D721Med (cell line): Measurements from ENCODE around the gene UXS1.

Source experiments
- DNase-seq: peaks from one replicate; pipeline ENCODE4 v3.0.0; 2011; ENCODE audit warnings: low spot score; ENCODE audit not compliant: insufficient read length
- FAIRE-seq: peaks from 2 replicates; lab custom pipeline; 2011; peaks lifted over from hg19 to GRCh38; lab: Jason Lieb, UNC
- CTCF ChIP-seq: IDR thresholded peaks from 2 replicates; pipeline ENCODE4 v1.5.1; 2012; ENCODE audit warnings: mild to moderate bottlenecking, control low read depth; ENCODE audit not compliant: insufficient read depth; ENCODE audit errors: missing control alignments

UXS1 gene

GRCh38 chr2:106054321-106054720, 139.8 kb downstream of the UXS1 start:
- DNase-seq (no peak), FAIRE-seq (no peak)
- no peak for TF ChIP-seq CTCF

- TF ChIP-seq CTCF: no peak
- no peak for DNase-seq
- FAIRE-seq: no peak
Observed at GRCh38 chr2:106053581-106053980, 140.5 kb downstream of the UXS1 start.

GRCh38 chr2:106053116-106053515, 141.0 kb downstream of the UXS1 start:
- no peak for FAIRE-seq
- no peak for DNase-seq
- TF ChIP-seq CTCF: no peak

- FAIRE-seq (no peak), DNase-seq (no peak)
- no peak for TF ChIP-seq CTCF
Observed at GRCh38 chr2:106044859-106045258, 149.2 kb downstream of the UXS1 start.

- FAIRE-seq (no peak), DNase-seq (no peak)
- TF ChIP-seq CTCF: no peak
Observed at GRCh38 chr2:106044021-106044420, 150.1 kb downstream of the UXS1 start.
